GM19467 (cell line): ENCODE data around the gene MRPS6.

Experiments used
- ATAC-seq: cut with Tn5 transposase; IDR thresholded peaks from one replicate; pipeline ENCODE4 v1.9.1; 2021; ENCODE audit warnings: mild to moderate bottlenecking, moderate library complexity; ENCODE audit not compliant: unreplicated experiment

The MRPS6 gene

GRCh38 chr21:34094949-34095348, 21.6 kb downstream of the MRPS6 start:
- no peak for ATAC-seq

- no peak for ATAC-seq
These were observed 24.1 kb downstream of the MRPS6 start for GRCh38 chr21:34097442-34097841.

- no peak for ATAC-seq
These were observed 27.0 kb downstream of the MRPS6 start for GRCh38 chr21:34100337-34100736.

DNA sequence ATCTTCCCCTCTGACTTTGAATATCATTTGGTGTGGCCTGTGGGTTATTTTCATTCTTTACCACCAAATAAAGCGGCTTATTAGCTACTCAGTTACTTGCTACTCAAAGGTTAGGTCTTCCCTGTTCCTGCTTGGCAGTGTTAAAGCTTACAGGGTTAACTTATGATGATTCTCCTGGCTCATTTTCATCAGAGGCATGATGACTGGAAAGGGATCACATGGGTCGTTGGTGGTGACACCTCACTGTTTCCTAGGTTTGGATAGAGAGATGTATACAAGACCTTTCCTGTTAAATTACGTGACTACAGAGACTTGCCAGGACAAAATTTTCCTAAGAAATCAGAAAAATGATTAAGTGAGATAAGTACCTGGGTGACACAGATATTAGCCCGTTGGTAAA, 27.4 kb downstream of the MRPS6 start:
- ATAC-seq, result no peak

DNA sequence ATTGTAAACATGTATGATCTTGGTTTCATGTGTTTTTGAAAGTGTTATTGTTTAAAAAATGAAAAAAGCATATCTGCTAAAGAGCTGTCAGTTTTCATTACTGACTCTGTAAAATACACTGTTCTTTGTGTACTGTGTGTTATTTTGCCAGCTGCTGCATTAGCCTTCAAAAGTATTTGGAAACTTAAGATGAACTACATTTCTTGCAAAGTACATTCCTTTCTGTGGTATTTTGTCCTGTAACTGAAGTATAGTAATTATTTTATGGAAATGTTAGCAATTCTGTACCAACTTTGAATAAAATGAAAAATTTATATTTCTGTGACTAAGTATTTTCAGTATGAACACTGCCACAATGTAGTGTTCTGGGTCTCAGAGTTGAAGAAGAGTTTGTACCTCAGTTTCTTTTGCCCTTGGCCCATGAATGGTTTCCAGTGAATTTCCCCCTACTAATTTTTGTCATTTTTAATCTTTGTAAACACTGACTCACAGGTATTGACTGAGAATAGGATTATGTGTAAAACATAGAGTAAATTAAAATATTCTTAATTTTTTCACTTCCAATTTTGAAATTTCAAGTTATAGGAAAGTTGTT, 32.7 kb downstream of the MRPS6 start:
- no peak for ATAC-seq

DNA sequence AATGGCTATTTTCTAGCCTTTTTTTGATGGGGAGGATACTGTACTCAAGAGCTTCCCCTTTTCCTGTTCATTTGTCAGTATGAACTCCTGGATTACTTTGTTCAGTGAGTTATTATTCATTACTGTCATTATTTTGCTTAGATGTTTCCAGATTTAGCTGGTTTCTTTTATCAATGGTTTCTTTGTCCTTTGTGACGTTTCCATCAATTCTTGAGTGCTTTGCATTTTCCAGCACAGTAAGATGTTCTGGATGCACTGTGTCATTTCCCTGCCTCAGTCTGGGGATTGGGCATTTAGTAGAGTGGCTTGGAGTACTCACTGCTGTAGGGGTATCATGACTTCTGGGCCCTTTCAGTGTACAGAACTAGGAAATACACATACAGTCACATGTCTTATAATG, 34.2 kb downstream of the MRPS6 start:
- no peak for ATAC-seq

GRCh38 chr21:34109075-34109474, 35.7 kb downstream of the MRPS6 start:
- no peak for ATAC-seq

DNA sequence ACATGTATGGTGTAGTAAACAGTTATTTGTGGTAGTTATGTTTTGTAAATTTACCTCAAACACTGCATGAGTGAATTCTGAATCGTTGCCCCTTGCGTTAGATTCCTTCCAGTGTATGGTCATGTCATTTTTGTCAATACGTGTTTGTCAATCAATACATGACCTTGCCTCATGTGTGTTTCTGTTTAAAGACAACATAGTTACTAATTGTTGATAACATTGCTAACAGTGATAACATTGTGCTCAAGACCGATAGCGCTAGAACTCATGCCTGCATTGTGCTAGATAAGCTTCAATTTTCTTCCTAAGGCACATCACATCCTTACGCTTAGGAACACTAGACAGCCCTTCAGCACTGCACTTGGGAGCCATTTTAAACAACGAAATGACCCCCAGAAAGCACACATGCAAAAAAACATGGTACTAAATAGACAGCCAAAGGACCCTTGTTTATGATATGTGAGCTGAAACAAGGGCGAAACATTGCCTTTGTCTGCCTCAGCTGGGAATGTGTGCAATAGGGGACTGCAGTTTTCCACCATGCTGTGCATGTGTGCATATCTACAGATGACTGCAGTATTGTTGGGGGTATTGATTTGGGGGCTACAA, 37.3 kb downstream of the MRPS6 start:
- ATAC-seq, result no peak

GRCh38 chr21:34112316-34113033, 39.1 kb downstream of the MRPS6 start:
- ATAC-seq, result no peak

GRCh38 chr21:34113842-34114241, 40.5 kb downstream of the MRPS6 start:
- no peak for ATAC-seq

DNA sequence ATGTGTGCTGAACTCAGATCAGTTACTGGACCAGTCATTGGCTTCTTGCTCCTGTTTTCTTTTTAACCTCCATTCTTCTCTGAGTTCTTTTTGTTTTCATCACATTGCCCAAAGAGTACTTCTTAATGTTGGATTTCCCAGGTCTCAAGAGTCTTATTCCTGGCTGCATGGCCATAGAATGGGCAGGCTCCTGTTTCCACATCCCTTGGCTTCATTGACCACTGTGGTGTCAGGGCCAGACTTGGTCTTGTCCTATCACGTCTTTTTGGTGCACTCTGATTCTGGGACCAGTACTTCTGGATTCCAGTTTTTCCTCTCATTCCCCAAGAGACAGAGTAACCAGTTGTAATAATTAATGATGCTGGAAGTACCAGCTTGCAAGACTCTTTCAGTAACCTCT, 41.8 kb downstream of the MRPS6 start:
- no peak for ATAC-seq

DNA sequence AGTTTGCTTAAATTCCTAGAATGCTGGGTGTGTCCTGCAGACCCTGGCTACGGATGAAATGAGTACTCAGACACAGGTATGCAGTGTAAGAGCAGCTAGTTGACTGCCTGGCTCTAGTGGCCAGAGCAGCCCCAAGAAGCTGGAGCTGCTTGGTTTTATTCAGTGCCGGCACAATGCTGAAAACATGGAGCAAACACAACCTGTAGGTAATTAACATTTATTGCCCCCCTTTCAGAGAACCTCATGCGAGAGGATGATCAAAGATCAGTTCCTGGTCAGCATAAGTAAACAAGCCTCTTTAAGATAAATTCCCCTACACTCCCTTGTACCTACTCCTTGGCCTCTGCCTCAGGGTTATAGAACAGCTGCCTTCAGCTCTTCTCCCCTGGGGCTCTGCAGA, 43.2 kb downstream of the MRPS6 start:
- no peak for ATAC-seq

DNA sequence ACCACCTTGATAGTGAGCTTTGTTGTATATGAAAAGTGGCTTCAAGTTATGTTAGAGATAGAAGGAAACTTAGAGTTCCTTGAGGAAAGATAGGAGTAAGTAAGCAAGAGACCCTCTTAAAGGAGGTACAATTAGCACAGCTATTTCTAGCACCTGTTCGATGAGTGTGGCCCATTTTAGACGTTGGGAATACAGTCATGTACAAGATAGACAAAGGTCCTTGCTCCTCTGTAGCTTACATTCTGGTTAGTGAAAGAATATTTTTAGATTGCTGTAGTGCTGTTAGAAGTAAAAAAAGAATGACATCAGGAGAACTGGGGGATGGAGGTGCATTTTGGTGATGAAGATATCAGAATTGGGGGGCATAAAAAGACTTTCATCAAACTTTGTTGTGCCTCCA, 47.5 kb downstream of the MRPS6 start:
- ATAC-seq, result no peak

DNA sequence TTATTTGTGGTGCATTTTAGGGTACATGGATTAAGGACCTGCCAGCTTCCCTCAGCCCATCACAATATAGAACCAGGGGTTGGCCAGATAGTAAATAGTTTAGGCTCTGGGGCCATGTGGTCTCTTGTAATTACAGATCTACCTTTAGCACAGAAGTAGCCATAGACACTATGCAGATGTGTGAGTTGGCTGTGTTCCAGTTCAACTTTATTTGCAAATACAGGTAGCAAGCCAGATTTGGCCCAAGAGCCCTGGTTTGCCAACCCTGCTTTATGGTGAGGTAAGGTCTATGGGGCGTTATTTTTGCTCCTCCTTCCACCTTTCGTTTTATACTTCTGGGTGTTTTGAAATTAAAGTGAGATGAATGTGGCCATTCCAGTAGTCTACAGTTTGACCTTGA, 48.7 kb downstream of the MRPS6 start:
- no peak for ATAC-seq

DNA sequence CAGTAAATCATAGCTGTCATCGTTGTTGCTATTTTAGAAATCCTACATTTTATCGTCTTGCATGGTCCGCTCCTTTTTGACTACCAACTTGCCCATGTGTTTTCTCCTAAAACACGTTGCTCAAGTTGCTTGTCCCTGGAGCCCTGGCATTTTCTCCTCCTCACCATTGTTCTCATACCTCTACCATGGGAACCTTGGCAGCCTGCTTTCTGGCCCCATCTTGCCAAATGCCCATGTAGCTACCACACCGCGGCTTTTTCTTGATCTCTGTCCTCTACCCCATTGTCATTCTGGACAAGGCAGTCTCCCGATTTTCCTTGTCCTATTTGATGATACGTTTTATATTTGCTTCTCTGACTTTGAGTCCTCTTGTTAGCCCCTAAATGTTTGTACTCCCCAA, 50.2 kb downstream of the MRPS6 start:
- no peak for ATAC-seq

GRCh38 chr21:34126269-34126668, 52.9 kb downstream of the MRPS6 start:
- no peak for ATAC-seq

DNA sequence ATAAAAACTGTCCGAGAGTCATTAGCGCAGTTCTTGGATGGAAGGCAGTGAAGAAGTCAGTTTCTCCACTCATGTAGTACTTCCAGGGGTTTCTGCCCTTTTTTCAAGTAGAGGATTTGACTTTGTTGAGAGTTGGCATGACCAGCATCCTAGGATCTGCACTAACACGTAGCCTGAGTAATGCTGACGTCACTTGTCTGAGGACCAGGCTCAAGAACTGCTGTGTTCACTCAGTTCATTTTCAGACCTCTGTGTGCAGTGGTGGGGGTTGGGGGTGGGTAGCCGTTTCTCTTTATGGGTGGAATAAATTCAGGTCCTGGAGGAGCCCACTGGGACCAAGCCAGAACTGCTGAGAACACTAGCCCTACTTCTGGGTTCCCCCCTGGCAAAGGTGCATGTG, 53.3 kb downstream of the MRPS6 start:
- no peak for ATAC-seq

DNA sequence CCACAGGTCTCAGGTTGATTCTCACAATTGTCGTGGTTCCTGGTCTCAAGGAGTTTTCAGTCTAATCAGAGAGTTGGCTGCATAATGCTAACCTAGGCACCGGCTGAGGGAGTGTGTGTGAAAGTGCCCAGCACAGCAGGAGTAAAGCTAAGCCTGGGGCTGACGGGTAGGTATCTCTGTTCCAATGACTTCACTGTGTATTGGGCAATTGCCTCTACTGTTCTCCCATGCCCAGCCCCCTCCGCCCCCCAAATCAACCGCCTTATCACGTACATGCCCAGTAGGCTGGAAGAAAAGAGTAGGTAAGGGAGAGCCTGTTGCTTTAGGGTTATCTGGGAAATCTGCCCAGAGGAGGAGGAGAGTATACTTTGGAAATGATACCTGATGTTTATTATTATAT, 54.7 kb downstream of the MRPS6 start:
- ATAC-seq, result no peak

DNA sequence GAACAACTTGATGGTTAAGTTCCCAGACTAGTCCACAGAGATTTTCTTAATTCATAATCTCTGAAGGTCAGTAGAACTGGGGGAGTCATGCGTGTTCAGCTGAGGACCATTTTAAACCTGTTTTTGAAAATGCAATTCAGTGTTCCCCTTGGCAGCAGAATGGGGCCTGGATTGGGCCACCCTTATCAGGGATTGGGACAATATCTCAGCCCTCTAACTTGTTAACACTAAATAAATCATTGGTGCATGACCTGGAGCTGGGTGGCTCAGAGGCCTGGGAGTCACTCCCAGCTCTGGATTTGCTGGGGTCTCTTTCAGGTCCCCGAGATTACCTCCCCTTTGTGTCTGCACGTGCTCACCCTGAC, 55.3 kb downstream of the MRPS6 start:
- no peak for ATAC-seq

- ATAC-seq, result no peak
These were observed 55.9 kb downstream of the MRPS6 start for GRCh38 chr21:34129039-34129891.

DNA sequence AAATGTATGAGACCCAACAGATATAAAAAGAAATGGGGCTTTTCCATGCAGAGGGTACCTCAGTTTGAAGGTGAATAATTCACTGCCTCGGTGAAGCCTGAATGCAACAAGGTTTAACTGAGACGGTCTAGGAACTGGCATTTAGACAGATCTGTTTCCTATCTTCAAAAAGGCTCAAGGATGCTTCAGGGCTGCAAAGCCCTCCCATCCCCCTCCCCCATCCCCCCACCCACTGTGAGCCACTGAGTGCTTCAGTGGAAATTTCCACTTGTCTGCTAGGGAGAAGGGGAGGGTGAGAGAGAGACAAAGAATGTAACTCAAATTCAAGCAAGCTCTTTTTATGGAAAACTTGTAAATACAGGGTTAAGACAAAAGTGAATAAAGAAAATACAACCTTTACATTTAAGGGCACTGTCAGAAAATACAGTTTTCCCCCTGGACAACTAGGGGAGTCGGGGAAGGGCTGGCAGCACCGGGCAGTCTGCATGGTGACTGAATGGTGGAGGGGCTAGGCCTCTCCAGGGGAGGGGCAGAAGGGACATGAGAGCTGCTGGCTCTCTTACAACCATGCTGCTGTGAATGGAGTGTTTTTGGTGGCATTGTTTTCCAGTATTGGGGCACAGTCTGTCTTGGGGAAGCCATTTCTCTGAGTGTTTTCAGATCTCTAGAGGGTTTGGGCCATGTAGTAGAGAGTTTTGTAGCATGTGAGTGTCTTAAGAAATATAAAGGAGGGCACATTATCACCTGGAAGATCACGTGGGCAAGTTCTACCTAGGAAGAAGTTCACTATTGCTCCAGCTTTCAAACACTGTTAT, 56.7 kb downstream of the MRPS6 start:
- no peak for ATAC-seq
